H9 (cell line): ENCODE results near the gene ZNF14. TPM values are rescaled to one million over a fixed set of nuclear protein-coding genes. Genes with fewer than 3 reads are reported as not detected.

ENCODE experiments used
- DNase-seq: peaks from one replicate; pipeline ENCODE4 v3.0.0-alpha.2; 2017
- H2AFZ ChIP-seq: one replicate; pipeline ENCODE4 v1.6.1; 2013; ENCODE audit warnings: mild to moderate bottlenecking, low read length, control low read depth, moderate library complexity
- H2AK5ac ChIP-seq: 2 replicates; pipeline ENCODE4 v1.6.1; 2013; ENCODE audit warnings: low read length, control low read depth, mixed read lengths; ENCODE audit not compliant: insufficient read length
- H2BK120ac ChIP-seq: one replicate; pipeline ENCODE4 v1.6.1; 2013; ENCODE audit warnings: low read depth, mild to moderate bottlenecking, low read length, control low read depth, inconsistent platforms; ENCODE audit not compliant: poor library complexity, severe bottlenecking
- H2BK12ac ChIP-seq: 2 replicates; pipeline ENCODE4 v1.6.1; 2013; ENCODE audit warnings: low read length, control low read depth, mixed read lengths, low read depth; ENCODE audit not compliant: insufficient read length
- H2BK15ac ChIP-seq: 2 replicates; pipeline ENCODE4 v1.6.1; 2013; ENCODE audit warnings: low read depth, low read length, control low read depth
- H2BK20ac ChIP-seq: one replicate; pipeline ENCODE4 v1.6.1; 2013; ENCODE audit warnings: low read depth, mild to moderate bottlenecking, low read length, control low read depth, inconsistent platforms; ENCODE audit not compliant: poor library complexity, severe bottlenecking
- H2BK5ac ChIP-seq: 2 replicates; pipeline ENCODE4 v1.6.1; 2013; ENCODE audit warnings: low read length, control low read depth, mixed read lengths; ENCODE audit not compliant: insufficient read length
- H3K14ac ChIP-seq: 2 replicates; pipeline ENCODE4 v1.6.1; 2013; ENCODE audit warnings: low read length, control low read depth; ENCODE audit not compliant: insufficient read depth
- H3K18ac ChIP-seq: 2 replicates; pipeline ENCODE4 v1.6.1; 2013; ENCODE audit warnings: low read depth, mild to moderate bottlenecking, mixed read lengths, low read length, control low read depth; ENCODE audit not compliant: insufficient read length
- H3K23ac ChIP-seq: 2 replicates; pipeline ENCODE4 v1.6.1; 2013; ENCODE audit warnings: low read length, control low read depth, mixed read lengths, low read depth; ENCODE audit not compliant: insufficient read length
- H3K23me2 ChIP-seq: 2 replicates; pipeline ENCODE4 v1.6.1; 2013; ENCODE audit warnings: low read depth, mild to moderate bottlenecking, mixed read lengths, low read length, control low read depth; ENCODE audit not compliant: insufficient read length, poor library complexity, severe bottlenecking
- H3K27ac ChIP-seq: 2 replicates; pipeline ENCODE4 v1.5.1; 2013; ENCODE audit warnings: low read length, control low read depth, mixed read lengths, low read depth; ENCODE audit not compliant: insufficient read length
- H3K27me3 ChIP-seq: 2 replicates; pipeline ENCODE4 v1.6.1; 2013; ENCODE audit warnings: low read length, control low read depth, inconsistent platforms; ENCODE audit not compliant: insufficient read depth
- H3K4ac ChIP-seq: 2 replicates; pipeline ENCODE4 v1.6.1; 2013; ENCODE audit warnings: low read depth, mild to moderate bottlenecking, control low read depth, inconsistent platforms, low read length, moderate library complexity
- H3K4me1 ChIP-seq: 2 replicates; pipeline ENCODE4 v1.6.1; 2013; ENCODE audit warnings: low read length, control low read depth, inconsistent platforms; ENCODE audit not compliant: insufficient read depth
- H3K4me2 ChIP-seq: 2 replicates; pipeline ENCODE4 v1.6.1; 2013; ENCODE audit warnings: low read length, control low read depth, mixed read lengths; ENCODE audit not compliant: insufficient read length, insufficient read depth
- H3K56ac ChIP-seq: 2 replicates; pipeline ENCODE4 v1.6.1; 2013; ENCODE audit warnings: low read depth, mild to moderate bottlenecking, mixed read lengths, low read length, control low read depth; ENCODE audit not compliant: insufficient read length
- H3K79me1 ChIP-seq: 2 replicates; pipeline ENCODE4 v1.6.1; 2013; ENCODE audit warnings: low read depth, mild to moderate bottlenecking, moderate library complexity, low read length, control low read depth, inconsistent platforms; ENCODE audit not compliant: insufficient read depth, poor library complexity, severe bottlenecking
- H3K79me2 ChIP-seq: 2 replicates; pipeline ENCODE4 v1.6.1; 2013; ENCODE audit warnings: low read length, control low read depth, inconsistent platforms; ENCODE audit not compliant: insufficient read depth
- H3K9ac ChIP-seq: 2 replicates; pipeline ENCODE4 v1.6.1; 2013; ENCODE audit warnings: low read length, control low read depth, mixed read lengths; ENCODE audit not compliant: insufficient read length; ENCODE audit errors: extremely low read depth
- H3K9me3 ChIP-seq: one replicate; pipeline ENCODE4 v1.6.1; 2013; ENCODE audit warnings: low read depth, low read length, inconsistent platforms; ENCODE audit not compliant: control insufficient read depth
- H3T11ph ChIP-seq: one replicate; pipeline ENCODE4 v1.6.1; 2013; ENCODE audit warnings: mild to moderate bottlenecking, low read length, control low read depth, inconsistent platforms
- H4K20me1 ChIP-seq: one replicate; pipeline ENCODE4 v1.6.1; 2013; ENCODE audit not compliant: control insufficient read depth, insufficient read length, insufficient read depth
- H4K5ac ChIP-seq: 2 replicates; pipeline ENCODE4 v1.6.1; 2013; ENCODE audit warnings: low read depth, mild to moderate bottlenecking, mixed read lengths, low read length, control low read depth; ENCODE audit not compliant: insufficient read length
- H4K8ac ChIP-seq: replicated peaks from 2 replicates; pipeline ENCODE4 v1.6.1; 2013; ENCODE audit warnings: low read length, control low read depth, mixed read lengths, low read depth; ENCODE audit not compliant: insufficient read length
- H4K91ac ChIP-seq: 2 replicates; pipeline ENCODE4 v1.6.1; 2013; ENCODE audit warnings: low read depth, mild to moderate bottlenecking, moderate library complexity, mixed read lengths, low read length, control low read depth; ENCODE audit not compliant: insufficient read length
- H3K27ac Mint-ChIP-seq, 3 experiments: 2 replicates in 2 of 3; 3 replicates in 1 of 3; pipeline ENCODE4 v1.8.0; 2020 to 2021; ENCODE audit warnings: mixed read lengths in 3 of 3, mild to moderate bottlenecking in 1 of 3, moderate library complexity in 1 of 3
- H3K27me3 Mint-ChIP-seq: 2 replicates; pipeline ENCODE4 v1.8.0; 2021; ENCODE audit warnings: low read depth, mild to moderate bottlenecking, moderate library complexity, mixed read lengths
- H3K36me3 Mint-ChIP-seq, 3 experiments: 2 replicates in 2 of 3; 3 replicates in 1 of 3; pipeline ENCODE4 v1.8.0; 2020 to 2021; ENCODE audit warnings: low read depth in 3 of 3, mixed read lengths in 3 of 3; ENCODE audit not compliant: insufficient read depth in 1 of 3
- H3K4me1 Mint-ChIP-seq, 2 experiments: 2 replicates each; pipeline ENCODE4 v1.8.0; 2020; ENCODE audit warnings: mixed read lengths in 2 of 2
- H3K4me3 Mint-ChIP-seq, 2 experiments: 2 replicates in 1 of 2; 3 replicates in 1 of 2; pipeline ENCODE4 v1.8.0; 2020 to 2021; ENCODE audit warnings: mild to moderate bottlenecking in 2 of 2, mixed read lengths in 2 of 2, moderate library complexity in 1 of 2
- H3K9me3 Mint-ChIP-seq, 2 experiments: 2 replicates in 1 of 2; 3 replicates in 1 of 2; pipeline ENCODE4 v1.8.0; 2020; ENCODE audit warnings: mild to moderate bottlenecking in 2 of 2, mixed read lengths in 2 of 2, moderate library complexity in 1 of 2
- CTCF ChIP-seq: fragments of 200-600 bp; sonication (generic); conservative IDR thresholded peaks from 3 replicates; pipeline ENCODE4 v1.8.0; 2021; ENCODE audit warnings: antibody characterized with exemption, mild to moderate bottlenecking
- WGBS: extraction: QIAGEN DNeasy Blood & Tissue Kit; methylation state at CpG from one replicate; pipeline ENCODE4 v1.1.7; 2013; ENCODE audit warnings: missing lambda C conversion rate, low lambda C conversion rate, mixed read lengths; ENCODE audit not compliant: insufficient read length; ENCODE audit errors: extremely low coverage; 5-methylcytosine and 5-hydroxymethylcytosine counted together
- total RNA-seq: library from RNA; stranded (reverse); gene quantifications from 2 replicates; pipeline ENCODE4 v1.2.1, GENCODE V29; 2021

ZNF14 gene
- total RNA-seq, 1 experiment from 2014 or later, result 8.3 TPM

- Histone ChIP-seq H3K27me3 (no peaks in the 10 kb centered on the region), H3K14ac (no peak overlapping the region), H2BK12ac (no peak overlapping the region), H2BK5ac (no peak overlapping the region), H4K5ac (no peak overlapping the region), H3K4me1 (no peaks in the 10 kb centered on the region), H2AK5ac (no peak overlapping the region), H3K79me1 (peaks cover 4% of the 10 kb centered on the region), H4K8ac (no peak overlapping the region), H4K20me1 (no peaks in the 10 kb centered on the region), H4K91ac (no peak overlapping the region), H3K79me2 (0 out of 2 replicates have a peak, but pooled peaks cover 1% of the 10 kb centered on the region), H2BK15ac (no peak overlapping the region), H3K18ac (no peak overlapping the region), H3K4me2 (no peak overlapping the region), H2AFZ (no peak overlapping the region), H3K27ac (no peak overlapping the region), H3K9me3 (peaks cover 93% of the 10 kb centered on the region), H3K9ac (no peak overlapping the region), H3T11ph (no peak overlapping the region), H3K4ac (no peak overlapping the region), H3K23me2 (no peaks in the 10 kb centered on the region), H3K56ac (no peak overlapping the region), H2BK20ac (no peak overlapping the region), H2BK120ac (no peak overlapping the region), H3K23ac (no peak overlapping the region)
- H3K27ac Mint-ChIP-seq, result no peak overlapping the region
- no peaks in the 10 kb centered on the region for H3K4me1 Mint-ChIP-seq
- DNase-seq, result no peak
- peaks cover 3% of the 10 kb centered on the region for H3K27me3 Mint-ChIP-seq
- H3K36me3 Mint-ChIP-seq, result peaks cover 86 to 94% (median 92%) of the 10 kb centered on the region in 3 experiments
- peaks cover 90 to 100% of the 10 kb centered on the region in 2 experiments for H3K9me3 Mint-ChIP-seq
- WGBS, result no CpG with 5 or more reads among the region's 14 CpGs
- H3K4me3 Mint-ChIP-seq, result no peak overlapping the region
- TF ChIP-seq CTCF, result no peak
Measured at GRCh38 chr19:19711306-19711933, 21.5 kb downstream of the ZNF14 start.
